CD4-positive, alpha-beta T cell treated with Interferon gamma for 1 hour (primary cell): ENCODE data around the gene JARID2.

Source experiments
- DNase-seq: peaks from one replicate; pipeline ENCODE4 v3.0.0-alpha.2; 2020

The JARID2 gene

GRCh38 chr6:15339081-15339480, 93.2 kb downstream of the JARID2 start:
- DNase-seq, result no peak

GRCh38 chr6:15340105-15340601, 94.3 kb downstream of the JARID2 start:
- DNase-seq, result no peak

DNA sequence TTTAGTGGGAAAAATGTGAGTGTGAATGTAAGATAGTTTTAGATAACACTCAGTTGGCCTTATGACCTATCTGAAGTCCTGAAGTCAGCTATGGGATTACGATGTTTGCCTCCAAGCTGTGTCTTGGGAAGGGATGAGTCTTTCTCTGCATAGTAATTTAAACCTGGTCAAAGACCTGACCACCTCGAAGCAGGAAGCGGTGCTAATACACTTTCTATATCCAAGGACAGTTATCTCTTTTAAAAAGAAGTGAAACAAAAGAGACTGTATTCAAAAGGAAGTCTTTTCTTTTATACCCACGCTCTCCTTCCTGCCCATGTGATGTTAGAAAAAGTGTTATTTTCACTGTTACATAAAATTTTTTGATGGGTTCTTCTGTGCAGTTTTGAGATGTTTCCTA, 94.9 kb downstream of the JARID2 start:
- DNase-seq, result no peak

GRCh38 chr6:15341311-15342001, 95.6 kb downstream of the JARID2 start:
- DNase-seq, result no peak

- no peak for DNase-seq
Observed at GRCh38 chr6:15342114-15342513, 96.2 kb downstream of the JARID2 start.

GRCh38 chr6:15343490-15344191, 97.8 kb downstream of the JARID2 start:
- DNase-seq, result no peak

DNA sequence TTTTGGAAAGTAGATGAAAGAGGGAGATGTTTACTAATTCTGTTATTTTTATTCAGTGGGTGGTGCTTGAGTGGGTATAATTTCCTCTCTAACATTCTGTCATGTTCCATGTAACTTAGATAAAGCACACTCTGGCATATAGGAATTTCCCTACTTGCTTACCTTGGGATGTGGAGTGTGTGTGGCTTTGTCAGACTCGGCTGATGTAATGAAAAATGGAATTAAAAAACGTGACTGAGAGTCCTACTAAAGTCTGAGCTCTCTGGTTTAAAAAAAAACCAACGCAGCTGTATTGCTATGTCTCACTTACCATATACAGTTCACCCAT, 98.3 kb downstream of the JARID2 start:
- DNase-seq, result no peak

- no peak for DNase-seq
Observed at GRCh38 chr6:15344831-15345230, 99.0 kb downstream of the JARID2 start.

- DNase-seq, result no peak
Observed at GRCh38 chr6:15346315-15346714, 100.4 kb downstream of the JARID2 start.

GRCh38 chr6:15348528-15348927, 102.7 kb downstream of the JARID2 start:
- DNase-seq, result no peak

DNA sequence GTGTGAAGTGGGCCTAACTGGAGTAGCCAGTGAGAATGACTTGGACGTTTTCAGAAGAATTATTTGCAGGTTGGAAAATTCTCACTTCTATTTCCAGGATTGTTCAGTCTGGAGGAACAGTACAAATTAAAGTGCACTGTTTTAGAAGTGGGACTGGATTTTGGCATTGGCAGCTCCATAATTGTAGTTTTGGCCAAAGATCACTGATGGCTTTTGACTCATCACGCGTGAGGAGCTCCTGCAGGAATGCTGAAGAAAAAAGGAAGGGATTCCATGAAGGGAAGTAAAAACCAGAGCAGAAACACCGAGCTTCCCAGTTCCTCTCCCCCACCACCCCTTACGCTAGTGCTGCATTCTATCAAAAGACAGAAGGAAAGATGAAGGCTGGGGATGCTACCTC, 103.5 kb downstream of the JARID2 start:
- no peak for DNase-seq

GRCh38 chr6:15350386-15351083, 104.7 kb downstream of the JARID2 start:
- no peak for DNase-seq

GRCh38 chr6:15351631-15352030, 105.8 kb downstream of the JARID2 start:
- no peak for DNase-seq

GRCh38 chr6:15352220-15352619, 106.4 kb downstream of the JARID2 start:
- DNase-seq, result no peak

- no peak for DNase-seq
Observed at GRCh38 chr6:15352845-15353244, 107.0 kb downstream of the JARID2 start.

GRCh38 chr6:15355683-15356099, 109.8 kb downstream of the JARID2 start:
- DNase-seq, result no peak

- DNase-seq, result no peak
Observed at GRCh38 chr6:15356179-15356578, 110.3 kb downstream of the JARID2 start.

- no peak for DNase-seq
Observed at GRCh38 chr6:15356937-15357336, 111.1 kb downstream of the JARID2 start.

GRCh38 chr6:15357782-15358181, 111.9 kb downstream of the JARID2 start:
- no peak for DNase-seq

DNA sequence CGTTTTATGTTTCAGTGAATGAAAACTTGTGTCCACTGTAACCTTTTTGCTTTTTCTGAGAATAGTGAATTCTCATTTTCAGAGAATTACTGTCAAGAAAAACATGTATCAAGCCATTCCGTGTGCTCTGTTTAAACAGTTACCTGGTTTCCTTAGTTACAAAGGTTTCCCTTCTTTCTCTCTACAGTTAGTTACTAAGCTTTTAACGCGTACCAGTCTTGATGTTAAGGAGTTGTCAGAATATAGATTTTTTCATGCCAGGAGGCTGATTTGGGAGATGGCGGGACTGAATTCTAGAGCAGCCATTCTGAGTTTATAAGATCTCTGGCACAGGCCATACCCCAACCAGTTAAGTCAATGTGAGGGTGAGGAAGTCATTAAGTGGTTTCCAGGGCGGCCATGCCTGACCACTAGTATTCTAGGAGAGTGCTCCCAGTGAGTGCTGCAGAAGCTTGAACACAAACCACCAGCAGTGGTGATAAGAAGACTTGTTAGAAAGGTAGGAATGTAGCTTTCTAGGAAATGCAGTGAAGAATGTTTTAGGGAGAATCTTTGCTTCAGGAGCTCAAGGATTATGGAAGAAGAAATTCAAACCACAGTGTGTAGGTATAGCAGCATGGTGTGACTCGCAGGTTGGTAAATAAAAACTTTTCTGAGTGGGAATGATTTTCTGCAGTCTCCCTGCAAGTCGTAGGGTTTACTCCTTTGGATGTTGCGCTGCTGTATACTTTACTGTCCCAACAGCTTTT, 112.9 kb downstream of the JARID2 start:
- DNase-seq, result no peak

GRCh38 chr6:15359335-15359862, 113.5 kb downstream of the JARID2 start:
- DNase-seq, result no peak

- DNase-seq, result no peak
Observed at GRCh38 chr6:15360300-15360699, 114.4 kb downstream of the JARID2 start.

GRCh38 chr6:15361197-15361596, 115.3 kb downstream of the JARID2 start:
- DNase-seq, result no peak
